Measurements from ENCODE around the gene BRAP.
"Not testable (repeated sequence)": the region's sequence is repeated elsewhere in the genome, so short reads cannot be mapped to it uniquely, and the experiment has no call there.

Gene BRAP

DNA sequence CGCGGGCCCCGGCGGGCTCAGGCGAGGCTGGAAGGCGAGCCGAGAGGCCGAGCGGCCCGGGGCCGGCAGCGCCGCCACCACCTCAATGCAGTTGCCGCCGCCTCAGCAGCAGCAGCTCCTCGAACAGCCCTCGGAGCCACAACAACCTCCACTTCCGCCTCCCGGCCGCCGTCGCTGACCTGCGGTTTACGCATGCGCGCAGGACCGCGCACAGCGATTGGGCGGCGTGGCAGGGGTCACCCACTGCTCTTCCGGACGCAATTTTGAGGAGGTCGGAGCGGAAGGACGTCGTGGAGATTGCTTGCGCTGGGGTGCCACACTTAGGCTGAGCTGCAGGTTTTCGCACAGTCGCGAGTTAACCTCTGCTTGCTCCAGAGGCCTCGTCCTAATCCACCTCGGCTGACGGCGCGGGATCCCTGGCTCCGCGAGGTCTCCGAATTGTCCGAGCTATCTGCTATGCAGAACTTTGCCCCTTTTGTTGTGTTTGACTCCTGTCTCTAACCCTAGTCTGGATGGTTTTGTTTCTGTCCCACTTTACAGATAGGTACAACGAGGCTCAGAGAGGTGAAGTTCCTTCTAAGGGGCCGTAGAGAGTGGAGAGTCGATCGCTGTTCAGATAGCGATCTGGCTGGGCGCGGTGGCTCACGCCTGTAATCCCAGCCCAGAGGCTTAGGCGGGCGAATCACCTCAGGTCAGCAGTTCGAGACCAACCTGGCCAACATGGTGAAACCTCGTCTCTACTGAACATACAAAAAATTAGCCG lies at the start of gene BRAP, which contains the start of gene ACAD10:
BRAP (minus strand) TSS at position 146 of the 763 bp plus-strand sequence. CDS start 164 bp downstream, outside the sequence.
ACAD10 (plus strand) TSS at position 243 of the 763 bp plus-strand sequence. CDS start 6,657 bp downstream, outside the sequence.
- peak; percentile 87 to 92 for DNase-seq (ENCODE audit: low spot score in 2 of 2)
- H3K36me3 Mint-ChIP-seq: peaks cover 8% of the 10 kb centered on the region
- H3K27ac Mint-ChIP-seq: peak within 1 kb of the TSS; percentile 95
- H3K9me3 Mint-ChIP-seq: no peaks in the 10 kb centered on the region
- ATAC-seq (ENCODE audit: low read depth): peak; percentile 91
- H3K4me3 Mint-ChIP-seq: peak within 1 kb of the TSS; percentile 97
- no peaks in the 10 kb centered on the region for H3K27me3 Mint-ChIP-seq
- peaks cover 24% of the 10 kb centered on the region for H3K4me1 Mint-ChIP-seq

DNA sequence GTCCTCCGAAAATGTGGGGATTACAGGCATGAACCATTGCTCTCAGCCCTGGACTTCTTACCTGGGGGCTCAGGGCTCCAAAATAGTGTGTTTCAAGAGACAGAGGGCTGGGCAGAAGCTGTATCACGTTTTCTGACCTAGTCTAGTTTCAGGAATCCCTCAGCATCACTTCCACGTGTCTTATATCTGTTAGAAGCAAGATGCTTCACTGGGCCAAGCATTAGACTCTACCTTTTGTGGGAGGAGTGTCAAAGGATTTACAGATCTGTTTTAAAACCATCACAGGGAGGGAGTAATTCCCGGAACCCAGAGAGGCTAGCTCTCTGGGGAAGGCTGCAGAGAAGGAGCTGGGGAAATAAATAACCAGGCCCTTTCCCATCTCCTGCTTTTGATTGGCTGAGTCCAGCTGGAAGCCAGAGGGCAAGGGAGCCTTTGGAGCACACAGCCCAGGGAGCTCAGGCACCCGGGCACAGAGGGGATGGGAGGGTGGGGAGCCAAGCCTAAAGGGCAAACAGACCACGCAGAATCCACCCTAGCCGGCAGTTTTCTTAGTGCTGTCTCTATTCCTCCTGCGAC lies 47.7 kb upstream of the BRAP start:
- Mint-ChIP-seq H3K4me1 (peaks cover 6% of the 10 kb centered on the region), H3K36me3 (peaks cover 27% of the 10 kb centered on the region), H3K27ac (no peak overlapping the region), H3K9me3 (no peaks in the 10 kb centered on the region), H3K4me3 (no peak overlapping the region), H3K27me3 (no peaks in the 10 kb centered on the region)
- ATAC-seq (ENCODE audit: low read depth) (no peak), DNase-seq (ENCODE audit: low spot score in 2 of 2) (no peak)

- DNase-seq (ENCODE audit: low spot score in 2 of 2) (no peak), ATAC-seq (ENCODE audit: low read depth) (no peak)
- Mint-ChIP-seq H3K9me3 (no peaks in the 10 kb centered on the region), H3K36me3 (peaks cover 27% of the 10 kb centered on the region), H3K27ac (no peak overlapping the region), H3K4me3 (no peak overlapping the region), H3K27me3 (no peaks in the 10 kb centered on the region), H3K4me1 (peaks cover 6% of the 10 kb centered on the region)
Measured at GRCh38 chr12:111732786-111733185, 47.0 kb upstream of the BRAP start.

GRCh38 chr12:111730420-111730819 lies 44.7 kb upstream of the BRAP start:
- ATAC-seq (ENCODE audit: low read depth) (peak; percentile 52), DNase-seq (ENCODE audit: low spot score in 2 of 2) (no peak)
- no peaks in the 10 kb centered on the region for H3K9me3 Mint-ChIP-seq
- peak overlapping the region; percentile 84 for H3K27ac Mint-ChIP-seq
- H3K36me3 Mint-ChIP-seq: peaks cover 23% of the 10 kb centered on the region
- H3K4me3 Mint-ChIP-seq: peak overlapping the region; percentile 29
- H3K27me3 Mint-ChIP-seq: no peaks in the 10 kb centered on the region
- peaks cover 6% of the 10 kb centered on the region for H3K4me1 Mint-ChIP-seq

DNA sequence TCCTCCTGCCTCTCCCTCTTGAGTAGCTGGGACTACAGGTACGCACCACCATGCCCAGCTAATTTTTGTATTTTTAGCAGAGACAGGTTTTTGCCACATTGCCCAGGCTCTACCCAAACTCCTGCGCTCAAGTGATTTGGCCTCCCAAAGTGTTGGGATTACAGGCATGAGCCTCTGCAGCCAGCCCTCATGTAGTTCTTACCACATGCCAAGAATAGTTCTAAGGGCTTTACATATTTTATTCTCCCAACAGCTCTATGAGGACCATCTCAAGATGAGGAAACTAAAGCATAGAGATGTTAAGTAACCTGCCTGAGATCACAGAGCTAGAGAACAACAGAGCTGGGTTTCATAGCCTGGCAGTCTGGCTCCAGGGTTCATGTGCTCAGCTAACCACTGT lies 43.0 kb upstream of the BRAP start:
- DNase-seq (ENCODE audit: low spot score in 2 of 2) (no peak), ATAC-seq (ENCODE audit: low read depth) (no peak)
- no peak overlapping the region for H3K4me3 Mint-ChIP-seq
- peaks cover 6% of the 10 kb centered on the region for H3K4me1 Mint-ChIP-seq
- peaks cover 22% of the 10 kb centered on the region for H3K36me3 Mint-ChIP-seq
- H3K27me3 Mint-ChIP-seq: no peaks in the 10 kb centered on the region
- no peaks in the 10 kb centered on the region for H3K9me3 Mint-ChIP-seq
- no peak overlapping the region for H3K27ac Mint-ChIP-seq

GRCh38 chr12:111723646-111724360 lies 38.0 kb upstream of the BRAP start:
- H3K4me1 Mint-ChIP-seq; DNase-seq (ENCODE audit: low spot score in 2 of 2); H3K9me3 Mint-ChIP-seq; H3K27ac Mint-ChIP-seq; H3K4me3 Mint-ChIP-seq; H3K27me3 Mint-ChIP-seq; ATAC-seq (ENCODE audit: low read depth): not testable (repeated sequence)
- H3K36me3 Mint-ChIP-seq: peaks cover 13% of the 10 kb centered on the region

- ATAC-seq (ENCODE audit: low read depth) (no peak), DNase-seq (ENCODE audit: low spot score in 2 of 2) (no peak)
- no peak overlapping the region for H3K27ac Mint-ChIP-seq
- H3K36me3 Mint-ChIP-seq: peaks cover 17% of the 10 kb centered on the region
- no peaks in the 10 kb centered on the region for H3K4me1 Mint-ChIP-seq
- H3K27me3 Mint-ChIP-seq: no peaks in the 10 kb centered on the region
- no peaks in the 10 kb centered on the region for H3K9me3 Mint-ChIP-seq
- no peak overlapping the region for H3K4me3 Mint-ChIP-seq
Measured at GRCh38 chr12:111720457-111720856, 34.7 kb upstream of the BRAP start.

DNA sequence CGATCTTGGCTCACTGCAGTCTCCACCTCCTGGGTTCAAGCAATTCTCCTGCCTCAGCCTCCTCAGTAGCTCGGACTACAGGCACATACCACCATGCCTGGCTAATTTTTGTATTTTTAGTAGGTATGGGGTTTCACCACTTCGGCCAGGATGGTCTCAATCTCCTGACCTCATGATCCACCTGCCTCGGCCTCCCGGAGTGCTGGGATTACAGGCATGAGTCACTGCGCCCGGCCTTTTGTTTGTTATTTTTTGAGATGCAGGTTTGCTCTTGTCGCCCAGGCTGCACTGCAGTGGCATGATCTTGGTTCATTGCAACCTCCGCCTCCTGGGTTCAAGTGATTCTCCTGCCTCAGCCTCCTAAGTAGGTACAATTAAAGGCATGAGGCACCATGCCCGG lies 33.6 kb upstream of the BRAP start:
- DNase-seq (ENCODE audit: low spot score in 2 of 2); H3K4me3 Mint-ChIP-seq; H3K4me1 Mint-ChIP-seq; H3K27me3 Mint-ChIP-seq; H3K9me3 Mint-ChIP-seq; ATAC-seq (ENCODE audit: low read depth); H3K27ac Mint-ChIP-seq: not testable (repeated sequence)
- H3K36me3 Mint-ChIP-seq: peaks cover 11% of the 10 kb centered on the region

GRCh38 chr12:111715279-111715678 lies 29.5 kb upstream of the BRAP start:
- DNase-seq (ENCODE audit: low spot score in 2 of 2): no peak
- H3K4me3 Mint-ChIP-seq: no peak overlapping the region
- no peak overlapping the region for H3K27ac Mint-ChIP-seq
- H3K36me3 Mint-ChIP-seq: peaks cover 15% of the 10 kb centered on the region
- H3K4me1 Mint-ChIP-seq: no peaks in the 10 kb centered on the region
- H3K27me3 Mint-ChIP-seq: no peaks in the 10 kb centered on the region
- H3K9me3 Mint-ChIP-seq: no peaks in the 10 kb centered on the region
- no peak for ATAC-seq (ENCODE audit: low read depth)

- Mint-ChIP-seq H3K27me3 (no peaks in the 10 kb centered on the region), H3K4me3 (no peak overlapping the region), H3K9me3 (no peaks in the 10 kb centered on the region), H3K4me1 (no peaks in the 10 kb centered on the region), H3K27ac (no peak overlapping the region), H3K36me3 (peaks cover 25% of the 10 kb centered on the region)
- no peak for ATAC-seq (ENCODE audit: low read depth)
- no peak for DNase-seq (ENCODE audit: low spot score in 2 of 2)
Measured at GRCh38 chr12:111706145-111706544, 20.4 kb upstream of the BRAP start.

DNA sequence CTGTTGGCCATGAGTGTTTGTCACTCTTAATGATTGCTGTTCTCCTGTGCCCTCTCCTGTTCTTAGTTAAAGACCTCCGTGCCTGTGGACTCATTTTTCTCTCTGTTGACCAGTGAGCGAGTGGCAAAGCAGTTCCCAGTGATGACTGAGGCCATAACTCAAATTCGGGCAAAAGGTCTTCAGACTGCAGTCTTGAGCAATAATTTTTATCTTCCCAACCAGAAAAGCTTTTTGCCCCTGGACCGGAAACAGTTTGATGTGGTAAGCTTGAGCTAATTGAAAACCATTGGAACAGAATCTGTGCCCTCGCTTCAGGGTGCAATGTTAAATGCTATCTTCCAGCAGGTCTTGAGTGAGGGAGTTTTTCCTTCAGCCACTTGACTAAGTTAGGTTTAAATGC lies 19.9 kb upstream of the BRAP start:
- Mint-ChIP-seq H3K36me3 (peaks cover 23% of the 10 kb centered on the region), H3K4me1 (no peaks in the 10 kb centered on the region), H3K27me3 (no peaks in the 10 kb centered on the region), H3K9me3 (no peaks in the 10 kb centered on the region), H3K4me3 (no peak overlapping the region), H3K27ac (no peak overlapping the region)
- ATAC-seq (ENCODE audit: low read depth) (no peak), DNase-seq (ENCODE audit: low spot score in 2 of 2) (no peak)

- Mint-ChIP-seq H3K9me3 (no peaks in the 10 kb centered on the region), H3K4me1 (no peaks in the 10 kb centered on the region), H3K27me3 (no peaks in the 10 kb centered on the region), H3K27ac (no peak overlapping the region), H3K36me3 (peaks cover 23% of the 10 kb centered on the region), H3K4me3 (no peak overlapping the region)
- DNase-seq (ENCODE audit: low spot score in 2 of 2) (no peak), ATAC-seq (ENCODE audit: low read depth) (no peak)
Measured at GRCh38 chr12:111699962-111700361, 14.2 kb upstream of the BRAP start.

DNA sequence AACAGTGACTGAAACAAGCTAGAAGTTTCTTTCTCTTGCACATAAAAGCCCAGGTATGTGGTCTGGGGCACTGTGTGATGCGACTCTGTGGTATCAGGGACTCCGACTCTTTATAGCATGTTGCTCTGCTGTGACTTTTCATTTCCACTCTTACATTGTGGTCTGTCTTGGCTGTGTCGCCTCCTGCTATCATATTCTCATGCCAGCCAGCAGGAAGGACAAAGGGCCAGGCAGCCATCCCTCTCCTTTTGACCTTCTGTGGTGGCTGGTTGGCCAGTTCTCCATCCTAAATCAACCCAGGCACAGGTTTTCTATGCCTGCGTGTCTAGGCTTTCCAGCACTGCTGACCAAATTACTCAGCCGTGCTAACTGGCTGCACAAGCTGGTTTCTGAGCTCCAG lies 8.1 kb upstream of the BRAP start:
- no peak overlapping the region for H3K27ac Mint-ChIP-seq

DNA sequence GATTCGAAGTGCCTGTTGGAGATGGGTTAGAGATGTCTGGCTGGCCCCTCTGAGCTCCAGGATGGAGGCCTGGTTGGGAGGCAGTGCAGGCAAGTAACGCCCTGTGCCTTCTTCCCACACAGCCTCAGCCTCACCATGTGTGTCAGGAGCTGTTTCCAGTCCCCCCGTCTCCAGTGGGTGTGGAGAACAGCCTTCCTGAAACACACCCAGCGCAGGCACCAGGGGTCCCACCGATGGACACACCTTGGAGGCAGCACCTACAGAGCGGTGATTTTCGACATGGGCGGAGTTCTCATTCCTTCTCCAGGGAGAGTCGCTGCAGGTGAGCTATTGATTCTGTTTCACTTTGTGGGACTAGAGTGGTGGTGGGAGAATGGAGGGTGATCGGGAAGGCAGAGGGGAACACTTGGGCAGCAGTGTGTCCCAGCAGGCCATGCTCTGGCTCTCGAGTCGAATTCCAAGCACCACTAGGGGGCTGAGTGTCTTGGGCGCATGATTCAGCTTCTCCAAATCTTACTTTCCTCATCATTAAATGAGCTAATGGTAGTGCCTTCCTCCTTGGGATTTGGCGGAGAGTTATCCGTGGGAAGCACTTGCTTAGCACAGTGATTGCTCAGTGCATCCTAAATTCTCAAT lies 6.9 kb upstream of the BRAP start:
- DNase-seq (ENCODE audit: low spot score in 2 of 2): no peak
- H3K4me3 Mint-ChIP-seq: no peak overlapping the region
- no peaks in the 10 kb centered on the region for H3K27me3 Mint-ChIP-seq
- H3K4me1 Mint-ChIP-seq: peaks cover 6% of the 10 kb centered on the region
- no peaks in the 10 kb centered on the region for H3K9me3 Mint-ChIP-seq
- peaks cover 12% of the 10 kb centered on the region for H3K36me3 Mint-ChIP-seq
- no peak overlapping the region for H3K27ac Mint-ChIP-seq
- no peak for ATAC-seq (ENCODE audit: low read depth)

More for the DNA sequence above, 8.1 kb upstream of the BRAP start:
- Mint-ChIP-seq H3K4me1 (peaks cover 6% of the 10 kb centered on the region), H3K27me3 (no peaks in the 10 kb centered on the region), H3K4me3 (no peak overlapping the region), H3K9me3 (no peaks in the 10 kb centered on the region), H3K36me3 (peaks cover 16% of the 10 kb centered on the region)
- no peak for DNase-seq (ENCODE audit: low spot score in 2 of 2)
- ATAC-seq (ENCODE audit: low read depth): no peak

Measured in memory B cell (primary cell).